ENCODE data around the gene CSGALNACT2. TPM values are rescaled to one million over a fixed set of nuclear protein-coding genes. Genes with fewer than 3 reads are reported as not detected.

Gene CSGALNACT2
- total and polyA plus RNA-seq, 9 of the 15 experiments (the other 6 are each of a cell fraction or from before 2014, with no cell fraction given) = 1.4 to 7.3 (median 3.5) TPM

- ChIA-PET POLR2A (interaction anchor here (2.8 kb wide), 1 partner anchor 8 kb away, joined by 12 read pairs; no protein-coding TSS in a partner anchor), CTCF (ENCODE audit: low intra/inter-chr PET ratio) (interaction anchor here (0.7 to 0.9 kb wide), 2 partner anchors 253 to 254 kb away, joined by 3 read pairs; no protein-coding TSS in a partner anchor)
- Histone ChIP-seq H3K4me3 (no peak overlapping the region), H3K36me3 (ENCODE audit: control insufficient read depth, insufficient read depth, low read length) (peaks cover 8% of the 10 kb centered on the region; the same call in 1 of the 3 replicates), H3K9me3 (replicated peaks; ENCODE audit: control insufficient read depth, insufficient read depth, low read depth, low read length) (no peaks in the 10 kb centered on the region), H3K4me2 (ENCODE audit: insufficient read depth, low read length) (no peak overlapping the region), H3K27ac (ENCODE audit: extremely low read depth, low read depth, low read length) (no peak overlapping the region), H3K9ac (ENCODE audit: insufficient read depth in 1 of 2, low read depth in 2 of 2, low read length in 2 of 2) (peak overlapping the region in 1 of 2 experiments; percentile 42; a peak in 1 of 4 replicates), H2AFZ (ENCODE audit: low read depth, low read length) (no peak overlapping the region), H3K9me1 (ENCODE audit: control insufficient read depth, insufficient read depth, low read length) (no peaks in the 10 kb centered on the region), H4K20me1 (replicated peaks; ENCODE audit: control insufficient read depth, insufficient read depth, low read length) (peaks cover 15% of the 10 kb centered on the region; the same call in 1 of the 2 replicates), H3K79me2 (ENCODE audit: control insufficient read depth, insufficient read depth, low read length) (peaks cover 7% of the 10 kb centered on the region; the same call in 2 of the 3 replicates), H3K27me3 (ENCODE audit: control insufficient read depth in 2 of 2, insufficient read depth in 2 of 2, low read length in 2 of 2) (peaks cover 0 to 12% of the 10 kb centered on the region in 2 experiments; a peak in 2 of 5 replicates), H3K4me1 (replicated peaks in 1 of 2; ENCODE audit: control insufficient read depth in 2 of 2, insufficient read depth in 2 of 2, low read length in 2 of 2) (peaks cover 10 to 70% of the 10 kb centered on the region in 2 experiments; a peak in 3 of 5 replicates)
- DNase-seq (ENCODE audit: extremely low read depth in 1 of 4, low spot score in 3 of 4) (no peak), FAIRE-seq (no peak), ATAC-seq (no peak)
- in situ Hi-C loops (cut with MboI) (no loop called here), intact Hi-C loops (cut with micrococcal nuclease) (loop anchor here (1.0 kb wide), 1 partner anchor 142 kb away; no protein-coding TSS in a partner anchor)
- WGBS (ENCODE audit: insufficient coverage, low coverage, missing lambda C conversion rate) = 46% methylated on average over 20 of the region's 20 CpGs
- BruUV-seq (replicated peaks) = no TSS peak
- TF ChIP-seq NELFE (IDR thresholded peaks at IDR 0.05; ENCODE audit: insufficient read depth, insufficient read length) (no peak), POLR2AphosphoS5 (IDR thresholded peaks at IDR 0.05; ENCODE audit: control insufficient read depth, insufficient read depth, low read depth, low read length) (no peak), GATA2 (CRISPR knock-in tag; IDR thresholded peaks at IDR 0.05) (no peak), CBX8 (IDR thresholded peaks at IDR 0.05; ENCODE audit: borderline replicate concordance, extremely low read depth, low read depth, low read length, poor library complexity, severe bottlenecking) (no peak)
- TF ChIP-seq, protein P1, sequence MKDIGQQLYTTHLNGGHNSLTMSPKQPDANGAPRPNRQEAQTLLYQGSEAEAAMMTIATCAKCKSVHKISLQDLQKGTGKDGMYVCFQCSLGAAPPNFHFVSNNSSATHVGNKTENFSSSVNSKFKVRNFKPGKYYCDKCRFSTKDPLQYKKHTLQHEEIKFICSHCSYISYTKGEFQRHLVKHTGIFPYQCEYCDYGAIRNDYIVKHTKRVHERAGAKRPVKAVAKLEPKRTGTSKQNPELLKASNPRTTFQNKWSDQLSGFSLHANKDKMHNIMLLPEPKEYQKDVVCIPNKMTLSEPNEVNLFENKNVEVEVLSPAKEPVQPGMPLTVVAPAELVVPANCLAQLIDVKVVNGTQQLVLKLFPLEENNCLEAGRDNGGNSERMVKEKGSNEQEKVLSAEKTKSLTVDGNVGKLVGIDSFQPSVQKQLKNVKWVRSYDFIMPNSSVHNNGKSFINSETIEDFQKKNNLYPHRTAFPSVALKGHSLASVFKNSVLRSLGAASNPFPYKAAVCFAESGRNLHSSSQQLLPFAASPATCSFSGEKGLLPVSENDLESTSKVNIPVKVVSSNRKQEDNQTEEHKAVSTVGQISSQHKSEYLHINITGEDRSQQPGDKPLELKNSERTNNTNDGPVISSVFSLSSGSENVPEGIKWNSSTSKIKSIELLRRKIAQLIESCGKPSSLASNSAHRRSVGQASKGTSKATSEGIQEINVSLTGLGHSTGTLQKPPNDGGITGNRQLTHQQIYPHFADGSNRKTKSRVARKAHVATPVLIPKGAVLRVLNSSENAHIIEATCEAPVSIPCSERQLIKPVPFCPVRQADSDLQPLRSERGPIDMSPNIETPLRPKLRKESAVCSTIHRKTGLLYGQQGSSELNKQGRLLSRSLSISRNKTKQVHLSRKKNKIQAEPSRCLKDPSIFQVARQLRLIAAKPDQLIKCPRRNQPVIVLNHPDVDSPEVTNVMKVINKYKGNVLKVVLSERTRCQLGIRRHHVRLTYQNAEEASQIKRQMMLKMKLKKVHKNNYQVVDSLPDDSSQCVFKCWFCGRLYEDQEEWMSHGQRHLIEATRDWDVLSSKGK (CRISPR knock-in tag; IDR thresholded peaks at IDR 0.05) = no peak
Observed at GRCh38 chr10:43205681-43206390, 67.6 kb downstream of the CSGALNACT2 start.
